Gastrocnemius medialis (tissue), 4 donors: ENCODE results near the gene KRT78.

ENCODE experiments used
- POLR2A ChIP-seq, 2 donors: fragments of 450-650 bp; IDR thresholded peaks; one replicate each; pipeline ENCODE4 v1.6.1; 2017; ENCODE audit warnings: antibody characterized with exemption in 2 of 2, mild to moderate bottlenecking in 2 of 2, moderate library complexity in 2 of 2
- TF ChIP-seq, protein P1 (sequence below), 5 experiments: fragments of 450-650 bp in 3 of 5; fragments of 200-600 bp in 2 of 5; sonication (generic) in 2 of 5; IDR thresholded peaks in 4 of 5; conservative IDR thresholded peaks in 1 of 5; 1 replicate in 4 of 5; 2 replicates in 1 of 5; pipeline ENCODE4 v1.5.1; 2016 to 2019; ENCODE audit warnings: antibody characterized with exemption in 5 of 5, mild to moderate bottlenecking in 3 of 5, moderate library complexity in 3 of 5

GRCh38 chr12:52891044-52891443 is 42.2 kb upstream of the KRT78 start:
- TF ChIP-seq, protein P1, sequence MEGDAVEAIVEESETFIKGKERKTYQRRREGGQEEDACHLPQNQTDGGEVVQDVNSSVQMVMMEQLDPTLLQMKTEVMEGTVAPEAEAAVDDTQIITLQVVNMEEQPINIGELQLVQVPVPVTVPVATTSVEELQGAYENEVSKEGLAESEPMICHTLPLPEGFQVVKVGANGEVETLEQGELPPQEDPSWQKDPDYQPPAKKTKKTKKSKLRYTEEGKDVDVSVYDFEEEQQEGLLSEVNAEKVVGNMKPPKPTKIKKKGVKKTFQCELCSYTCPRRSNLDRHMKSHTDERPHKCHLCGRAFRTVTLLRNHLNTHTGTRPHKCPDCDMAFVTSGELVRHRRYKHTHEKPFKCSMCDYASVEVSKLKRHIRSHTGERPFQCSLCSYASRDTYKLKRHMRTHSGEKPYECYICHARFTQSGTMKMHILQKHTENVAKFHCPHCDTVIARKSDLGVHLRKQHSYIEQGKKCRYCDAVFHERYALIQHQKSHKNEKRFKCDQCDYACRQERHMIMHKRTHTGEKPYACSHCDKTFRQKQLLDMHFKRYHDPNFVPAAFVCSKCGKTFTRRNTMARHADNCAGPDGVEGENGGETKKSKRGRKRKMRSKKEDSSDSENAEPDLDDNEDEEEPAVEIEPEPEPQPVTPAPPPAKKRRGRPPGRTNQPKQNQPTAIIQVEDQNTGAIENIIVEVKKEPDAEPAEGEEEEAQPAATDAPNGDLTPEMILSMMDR (IDR thresholded peaks at IDR 0.05 in 4 of 5, conservative IDR thresholded peaks at IDR 0.05 in 1 of 5) = no peak
- TF ChIP-seq POLR2A (IDR thresholded peaks at IDR 0.05) = no peak
